ENCODE measurements around the gene VSIG1. TPM values are rescaled to one million over a fixed set of nuclear protein-coding genes. Genes with fewer than 3 reads are reported as not detected.

Gene VSIG1
- total and polyA plus RNA-seq, 4 donors = not detected

- H3K36me3 ChIP-seq (ENCODE audit: control insufficient read depth in 4 of 4, insufficient read depth in 3 of 4, low read depth in 1 of 4, low read length in 3 of 4) = no peaks in the 10 kb centered on the region
- H3K27ac ChIP-seq (ENCODE audit: low read depth in 1 of 2, low read length in 2 of 2) = no peak overlapping the region
- TF ChIP-seq RAD21 (IDR thresholded peaks at IDR 0.05) = no peak
- TF ChIP-seq SP1 (IDR thresholded peaks at IDR 0.05) = no peak
- no peak for TF ChIP-seq REST (IDR thresholded peaks at IDR 0.05)
- TF ChIP-seq MAX (IDR thresholded peaks at IDR 0.05) = no peak
- no peak for TF ChIP-seq FOXA2 (IDR thresholded peaks at IDR 0.05)
- TF ChIP-seq GABPA (IDR thresholded peaks at IDR 0.05 in 1 of 2, conservative IDR thresholded peaks at IDR 0.05 in 1 of 2) = no peak
- H3K27me3 ChIP-seq (ENCODE audit: control insufficient read depth in 4 of 4, insufficient read depth in 4 of 4, low read length in 3 of 4) = no peaks in the 10 kb centered on the region
- H3K9ac ChIP-seq (ENCODE audit: low read depth in 1 of 2, low read length in 2 of 2) = no peak overlapping the region
- no peaks in the 10 kb centered on the region for H3K9me3 ChIP-seq (ENCODE audit: control insufficient read depth in 4 of 4, low read length in 3 of 4)
- peaks cover 0 to 1% (median 0%) of the 10 kb centered on the region in 4 donors for H3K4me1 ChIP-seq (ENCODE audit: control insufficient read depth in 4 of 4, insufficient read depth in 4 of 4, low read length in 3 of 4)
- 65% methylated on average over 1 of the region's 1 CpG for WGBS
- DNase-seq (ENCODE audit: low spot score) = no peak
- H3K4me3 ChIP-seq (ENCODE audit: low read depth in 1 of 3, low read length in 3 of 3) = no peak overlapping the region
Measured at GRCh38 chrX:108049649-108050048, 4.8 kb downstream of the VSIG1 start.

- H3K27ac ChIP-seq (ENCODE audit: low read depth in 1 of 2, low read length in 2 of 2) = no peak overlapping the region
- H3K36me3 ChIP-seq (ENCODE audit: control insufficient read depth in 4 of 4, insufficient read depth in 3 of 4, low read depth in 1 of 4, low read length in 3 of 4) = no peaks in the 10 kb centered on the region
- DNase-seq (ENCODE audit: low spot score) = no peak
- peaks cover 0 to 4% (median 0%) of the 10 kb centered on the region in 4 donors for H3K27me3 ChIP-seq (ENCODE audit: control insufficient read depth in 4 of 4, insufficient read depth in 4 of 4, low read length in 3 of 4)
- H3K4me1 ChIP-seq (ENCODE audit: control insufficient read depth in 4 of 4, insufficient read depth in 4 of 4, low read length in 3 of 4) = no peaks in the 10 kb centered on the region
- H3K9me3 ChIP-seq (ENCODE audit: control insufficient read depth in 4 of 4, low read length in 3 of 4) = no peaks in the 10 kb centered on the region
- no peak for TF ChIP-seq FOXA1 (IDR thresholded peaks at IDR 0.05)
- no peak for TF ChIP-seq REST (IDR thresholded peaks at IDR 0.05)
- TF ChIP-seq SP1 (IDR thresholded peaks at IDR 0.05) = no peak
- no peak for TF ChIP-seq HNF4A (conservative IDR thresholded peaks at IDR 0.05)
- no peak for TF ChIP-seq CTCF (IDR thresholded peaks at IDR 0.05; ENCODE audit: low read depth, low read length, missing input control)
- no peak for TF ChIP-seq YY1 (IDR thresholded peaks at IDR 0.05)
- no peak for TF ChIP-seq HNF4G (IDR thresholded peaks at IDR 0.05)
- TF ChIP-seq MAX (IDR thresholded peaks at IDR 0.05) = no peak
- no peak overlapping the region for H3K4me3 ChIP-seq (ENCODE audit: low read depth in 1 of 3, low read length in 3 of 3)
- no peak overlapping the region for H3K9ac ChIP-seq (ENCODE audit: low read depth in 1 of 2, low read length in 2 of 2)
Measured at GRCh38 chrX:108053218-108053617, 8.4 kb downstream of the VSIG1 start.

All from liver (tissue), 9 donors.